ENCODE measurements around the gene ADGRL3. TPM values are rescaled to one million over a fixed set of nuclear protein-coding genes. Genes with fewer than 3 reads are reported as not detected.
"Not testable (repeated sequence)": the region's sequence is repeated elsewhere in the genome, so short reads cannot be mapped to it uniquely, and the experiment has no call there.

The ADGRL3 gene
- total RNA-seq, 2 experiments from 2014 or later, result not detected

- DNase-seq (no peak), ATAC-seq (ENCODE audit: low read depth) (no peak)
- Mint-ChIP-seq H3K9me3 (no peaks in the 10 kb centered on the region), H3K27ac (no peak overlapping the region), H3K27me3 (no peaks in the 10 kb centered on the region), H3K4me3 (no peak overlapping the region), H3K4me1 (no peaks in the 10 kb centered on the region), H3K36me3 (no peaks in the 10 kb centered on the region)
- POLR2A ChIA-PET, result no interaction called here
These were observed 173.8 kb downstream of the ADGRL3 start for GRCh38 chr4:61373901-61374440.

GRCh38 chr4:61374447-61374891 lies 174.3 kb downstream of the ADGRL3 start:
- Mint-ChIP-seq H3K9me3 (no peaks in the 10 kb centered on the region), H3K4me1 (no peaks in the 10 kb centered on the region), H3K4me3 (no peak overlapping the region), H3K27me3 (no peaks in the 10 kb centered on the region), H3K27ac (no peak overlapping the region), H3K36me3 (no peaks in the 10 kb centered on the region)
- DNase-seq (no peak), ATAC-seq (ENCODE audit: low read depth) (no peak)
- POLR2A ChIA-PET, result no interaction called here

- ATAC-seq (ENCODE audit: low read depth), result no peak
- H3K4me1 Mint-ChIP-seq, result no peaks in the 10 kb centered on the region
- no peaks in the 10 kb centered on the region for H3K36me3 Mint-ChIP-seq
- no peaks in the 10 kb centered on the region for H3K9me3 Mint-ChIP-seq
- H3K27me3 Mint-ChIP-seq, result no peaks in the 10 kb centered on the region
- no peak overlapping the region for H3K27ac Mint-ChIP-seq
- DNase-seq, result no peak
- POLR2A ChIA-PET, result no interaction called here
- no peak overlapping the region for H3K4me3 Mint-ChIP-seq
These were observed 175.2 kb downstream of the ADGRL3 start for GRCh38 chr4:61375301-61375700.

GRCh38 chr4:61376301-61376700 lies 176.2 kb downstream of the ADGRL3 start:
- peaks cover 2% of the 10 kb centered on the region for H3K9me3 Mint-ChIP-seq
- POLR2A ChIA-PET, result no interaction called here
- no peaks in the 10 kb centered on the region for H3K4me1 Mint-ChIP-seq
- no peak for DNase-seq
- H3K36me3 Mint-ChIP-seq, result no peaks in the 10 kb centered on the region
- ATAC-seq (ENCODE audit: low read depth), result no peak
- H3K27ac Mint-ChIP-seq, result no peak overlapping the region
- no peaks in the 10 kb centered on the region for H3K27me3 Mint-ChIP-seq
- no peak overlapping the region for H3K4me3 Mint-ChIP-seq

- H3K4me1 Mint-ChIP-seq, result no peaks in the 10 kb centered on the region
- no peak overlapping the region for H3K4me3 Mint-ChIP-seq
- H3K27me3 Mint-ChIP-seq, result no peaks in the 10 kb centered on the region
- no peak for ATAC-seq (ENCODE audit: low read depth)
- POLR2A ChIA-PET, result no interaction called here
- DNase-seq, result no peak
- no peak overlapping the region for H3K27ac Mint-ChIP-seq
- no peaks in the 10 kb centered on the region for H3K36me3 Mint-ChIP-seq
- peaks cover 3% of the 10 kb centered on the region for H3K9me3 Mint-ChIP-seq
These were observed 179.3 kb downstream of the ADGRL3 start for GRCh38 chr4:61379406-61379805.

GRCh38 chr4:61380865-61381264 lies 180.7 kb downstream of the ADGRL3 start:
- H3K27ac Mint-ChIP-seq, result no peak overlapping the region
- no peak for ATAC-seq (ENCODE audit: low read depth)
- POLR2A ChIA-PET, result no interaction called here

GRCh38 chr4:61385256-61385655 lies 185.1 kb downstream of the ADGRL3 start:
- H3K36me3 Mint-ChIP-seq, result no peaks in the 10 kb centered on the region
- DNase-seq (no peak), ATAC-seq (ENCODE audit: low read depth) (no peak)
- H3K4me3 Mint-ChIP-seq, result no peak overlapping the region
- H3K9me3 Mint-ChIP-seq, result peaks cover 6% of the 10 kb centered on the region
- no peaks in the 10 kb centered on the region for H3K4me1 Mint-ChIP-seq
- H3K27me3 Mint-ChIP-seq, result no peaks in the 10 kb centered on the region
- POLR2A ChIA-PET, result no interaction called here
- no peak overlapping the region for H3K27ac Mint-ChIP-seq

More at GRCh38 chr4:61380865-61381264, 180.7 kb downstream of the ADGRL3 start:
- DNase-seq, result no peak
- Mint-ChIP-seq H3K4me1 (no peaks in the 10 kb centered on the region), H3K9me3 (peaks cover 4% of the 10 kb centered on the region), H3K27me3 (no peaks in the 10 kb centered on the region), H3K36me3 (no peaks in the 10 kb centered on the region), H3K4me3 (no peak overlapping the region)

GRCh38 chr4:61387372-61387771 lies 187.2 kb downstream of the ADGRL3 start:
- DNase-seq; H3K4me3 Mint-ChIP-seq; H3K9me3 Mint-ChIP-seq; H3K27me3 Mint-ChIP-seq; ATAC-seq (ENCODE audit: low read depth); H3K4me1 Mint-ChIP-seq; POLR2A ChIA-PET; H3K27ac Mint-ChIP-seq; H3K36me3 Mint-ChIP-seq: not testable (repeated sequence)

GRCh38 chr4:61389640-61390039 lies 189.5 kb downstream of the ADGRL3 start:
- POLR2A ChIA-PET, result no interaction called here
- H3K9me3 Mint-ChIP-seq, result peaks cover 5% of the 10 kb centered on the region
- no peaks in the 10 kb centered on the region for H3K36me3 Mint-ChIP-seq
- DNase-seq (no peak), ATAC-seq (ENCODE audit: low read depth) (no peak)
- no peaks in the 10 kb centered on the region for H3K4me1 Mint-ChIP-seq
- H3K27me3 Mint-ChIP-seq, result no peaks in the 10 kb centered on the region
- no peak overlapping the region for H3K27ac Mint-ChIP-seq
- no peak overlapping the region for H3K4me3 Mint-ChIP-seq

- Mint-ChIP-seq H3K4me1 (no peaks in the 10 kb centered on the region), H3K4me3 (no peak overlapping the region), H3K27me3 (no peaks in the 10 kb centered on the region), H3K9me3 (peaks cover 2% of the 10 kb centered on the region), H3K27ac (no peak overlapping the region), H3K36me3 (no peaks in the 10 kb centered on the region)
- POLR2A ChIA-PET, result no interaction called here
- ATAC-seq (ENCODE audit: low read depth), result no peak
- no peak for DNase-seq
These were observed 195.6 kb downstream of the ADGRL3 start for GRCh38 chr4:61395754-61396153.

GRCh38 chr4:61397174-61397573 lies 197.0 kb downstream of the ADGRL3 start:
- ATAC-seq (ENCODE audit: low read depth) (no peak), DNase-seq (no peak)
- no peak overlapping the region for H3K27ac Mint-ChIP-seq
- H3K4me1 Mint-ChIP-seq, result no peaks in the 10 kb centered on the region
- H3K9me3 Mint-ChIP-seq, result peaks cover 2% of the 10 kb centered on the region
- no peak overlapping the region for H3K4me3 Mint-ChIP-seq
- H3K36me3 Mint-ChIP-seq, result no peaks in the 10 kb centered on the region
- H3K27me3 Mint-ChIP-seq, result no peaks in the 10 kb centered on the region
- POLR2A ChIA-PET, result no interaction called here

- Mint-ChIP-seq H3K27ac (no peak overlapping the region), H3K36me3 (no peaks in the 10 kb centered on the region), H3K4me1 (no peaks in the 10 kb centered on the region), H3K27me3 (no peaks in the 10 kb centered on the region), H3K4me3 (no peak overlapping the region), H3K9me3 (no peaks in the 10 kb centered on the region)
- no peak for DNase-seq
- ATAC-seq (ENCODE audit: low read depth), result no peak
- POLR2A ChIA-PET, result no interaction called here
These were observed 200.4 kb downstream of the ADGRL3 start for GRCh38 chr4:61400439-61401038.

- no peaks in the 10 kb centered on the region for H3K9me3 Mint-ChIP-seq
- no peaks in the 10 kb centered on the region for H3K36me3 Mint-ChIP-seq
- no peak overlapping the region for H3K4me3 Mint-ChIP-seq
- no peak for DNase-seq
- POLR2A ChIA-PET, result no interaction called here
- no peak for ATAC-seq (ENCODE audit: low read depth)
- no peaks in the 10 kb centered on the region for H3K27me3 Mint-ChIP-seq
- H3K27ac Mint-ChIP-seq, result no peak overlapping the region
- no peaks in the 10 kb centered on the region for H3K4me1 Mint-ChIP-seq
These were observed 201.6 kb downstream of the ADGRL3 start for GRCh38 chr4:61401771-61402170.

- DNase-seq, result no peak
- Mint-ChIP-seq H3K4me1 (no peaks in the 10 kb centered on the region), H3K27ac (no peak overlapping the region), H3K4me3 (no peak overlapping the region), H3K27me3 (no peaks in the 10 kb centered on the region), H3K9me3 (no peaks in the 10 kb centered on the region), H3K36me3 (no peaks in the 10 kb centered on the region)
- POLR2A ChIA-PET, result no interaction called here
- ATAC-seq (ENCODE audit: low read depth), result no peak
These were observed 205.2 kb downstream of the ADGRL3 start for GRCh38 chr4:61405307-61405706.

GRCh38 chr4:61406677-61407076 lies 206.6 kb downstream of the ADGRL3 start:
- no peak for ATAC-seq (ENCODE audit: low read depth)
- no peaks in the 10 kb centered on the region for H3K27me3 Mint-ChIP-seq
- H3K4me3 Mint-ChIP-seq, result no peak overlapping the region
- H3K36me3 Mint-ChIP-seq, result no peaks in the 10 kb centered on the region
- H3K27ac Mint-ChIP-seq, result no peak overlapping the region
- H3K4me1 Mint-ChIP-seq, result no peaks in the 10 kb centered on the region
- H3K9me3 Mint-ChIP-seq, result no peaks in the 10 kb centered on the region
- POLR2A ChIA-PET, result no interaction called here
- no peak for DNase-seq

Data from activated naive CD8-positive, alpha-beta T cell treated with anti-CD3 and anti-CD28 coated beads, Interleukin-2, amount 10 ng/mL, durations not matched to agents 7 days and 5 days (primary cell).